ENCODE measurements around the gene ELOF1.

DNA sequence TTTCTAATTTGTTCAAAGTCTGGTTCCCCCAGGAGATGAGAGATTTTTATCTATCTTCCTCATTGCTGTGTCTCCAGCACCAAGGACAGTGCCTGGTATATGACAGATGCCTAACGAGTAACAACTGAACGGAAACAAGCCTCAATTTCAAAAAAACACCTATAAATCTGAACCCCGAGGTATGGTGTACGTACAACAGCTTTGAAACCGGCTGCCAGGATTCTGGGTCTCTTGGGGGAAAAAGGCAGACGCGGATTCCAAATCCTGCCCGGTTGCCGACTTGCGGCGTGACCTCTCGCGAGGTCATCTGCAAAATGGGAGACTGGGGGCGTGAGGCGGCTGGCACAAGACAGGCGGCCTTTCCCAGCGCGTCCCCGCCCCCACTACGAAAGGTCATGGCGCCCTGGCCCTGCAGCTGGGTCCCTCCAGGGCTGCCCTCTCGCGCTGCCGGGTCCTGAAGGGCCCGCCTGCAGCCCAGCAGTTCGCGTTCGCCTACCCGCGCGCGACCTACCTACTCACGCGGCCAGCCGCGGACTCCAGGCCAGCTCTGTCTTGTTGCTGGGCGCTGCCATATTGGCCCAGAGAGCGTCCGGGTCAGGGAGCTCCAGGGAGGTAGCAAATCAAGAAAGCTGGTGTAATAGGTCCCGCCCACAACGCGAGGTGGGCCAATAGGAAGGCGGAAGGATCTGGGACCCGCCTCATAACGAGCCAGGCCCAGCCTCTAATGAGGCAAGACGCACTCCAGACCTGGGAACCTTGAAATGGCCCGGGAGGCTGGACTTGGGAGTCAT is 30.3 kb downstream of the ELOF1 start, which contains the start of gene ECSIT:
- TF ChIP-seq, protein P1, sequence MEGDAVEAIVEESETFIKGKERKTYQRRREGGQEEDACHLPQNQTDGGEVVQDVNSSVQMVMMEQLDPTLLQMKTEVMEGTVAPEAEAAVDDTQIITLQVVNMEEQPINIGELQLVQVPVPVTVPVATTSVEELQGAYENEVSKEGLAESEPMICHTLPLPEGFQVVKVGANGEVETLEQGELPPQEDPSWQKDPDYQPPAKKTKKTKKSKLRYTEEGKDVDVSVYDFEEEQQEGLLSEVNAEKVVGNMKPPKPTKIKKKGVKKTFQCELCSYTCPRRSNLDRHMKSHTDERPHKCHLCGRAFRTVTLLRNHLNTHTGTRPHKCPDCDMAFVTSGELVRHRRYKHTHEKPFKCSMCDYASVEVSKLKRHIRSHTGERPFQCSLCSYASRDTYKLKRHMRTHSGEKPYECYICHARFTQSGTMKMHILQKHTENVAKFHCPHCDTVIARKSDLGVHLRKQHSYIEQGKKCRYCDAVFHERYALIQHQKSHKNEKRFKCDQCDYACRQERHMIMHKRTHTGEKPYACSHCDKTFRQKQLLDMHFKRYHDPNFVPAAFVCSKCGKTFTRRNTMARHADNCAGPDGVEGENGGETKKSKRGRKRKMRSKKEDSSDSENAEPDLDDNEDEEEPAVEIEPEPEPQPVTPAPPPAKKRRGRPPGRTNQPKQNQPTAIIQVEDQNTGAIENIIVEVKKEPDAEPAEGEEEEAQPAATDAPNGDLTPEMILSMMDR (conservative IDR thresholded peaks at IDR 0.05) = no peak
- no peak for TF ChIP-seq EZH2 (IDR thresholded peaks at IDR 0.05; ENCODE audit: low read depth)
